HG03060 (cell line): ENCODE measurements around the gene TGFA.

Source experiments
- ATAC-seq: cut with Tn5 transposase; IDR thresholded peaks from one replicate; pipeline ENCODE4 v1.9.1; 2021; ENCODE audit warnings: low read depth, moderate number of reproducible peaks; ENCODE audit not compliant: unreplicated experiment

TGFA gene

DNA sequence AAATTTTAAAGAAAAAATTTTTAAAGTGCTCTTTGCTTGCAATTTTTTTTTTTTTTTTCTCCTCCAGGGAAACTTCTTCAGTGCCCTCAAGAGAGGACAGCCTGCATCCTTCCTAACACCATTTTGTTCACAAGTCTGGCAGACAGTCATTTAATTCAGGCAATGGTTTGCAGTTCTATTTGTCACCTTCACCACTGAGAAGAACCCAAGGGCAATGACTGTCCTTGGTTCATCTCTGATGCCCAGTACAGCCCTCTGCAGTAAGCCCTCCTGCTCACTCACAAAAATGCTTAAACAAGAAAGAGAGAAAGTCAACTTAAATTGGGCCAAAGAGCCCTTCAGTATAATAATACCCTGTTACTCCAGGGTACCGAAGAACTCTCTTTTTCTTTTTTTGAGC lies 52.4 kb downstream of the TGFA start:
- ATAC-seq = no peak

DNA sequence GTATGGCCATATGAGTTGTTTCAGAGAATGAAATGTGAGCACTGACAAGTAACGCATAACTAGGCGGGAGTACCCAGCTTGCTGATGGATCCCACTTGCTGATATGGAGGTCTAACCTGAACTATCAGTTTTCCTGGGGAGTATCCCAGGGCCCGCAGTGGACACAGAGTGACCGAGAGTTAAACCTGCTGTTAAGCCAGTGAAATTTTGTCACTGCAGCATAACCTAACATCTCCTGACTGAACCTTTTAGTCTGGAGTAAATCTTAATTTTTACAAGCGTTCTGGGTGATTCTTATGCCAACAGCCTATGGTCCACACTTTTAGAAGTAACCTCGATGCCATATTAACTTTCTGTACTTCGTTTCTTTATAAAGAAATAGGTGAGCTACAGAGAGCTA lies 54.4 kb downstream of the TGFA start:
- no peak for ATAC-seq

DNA sequence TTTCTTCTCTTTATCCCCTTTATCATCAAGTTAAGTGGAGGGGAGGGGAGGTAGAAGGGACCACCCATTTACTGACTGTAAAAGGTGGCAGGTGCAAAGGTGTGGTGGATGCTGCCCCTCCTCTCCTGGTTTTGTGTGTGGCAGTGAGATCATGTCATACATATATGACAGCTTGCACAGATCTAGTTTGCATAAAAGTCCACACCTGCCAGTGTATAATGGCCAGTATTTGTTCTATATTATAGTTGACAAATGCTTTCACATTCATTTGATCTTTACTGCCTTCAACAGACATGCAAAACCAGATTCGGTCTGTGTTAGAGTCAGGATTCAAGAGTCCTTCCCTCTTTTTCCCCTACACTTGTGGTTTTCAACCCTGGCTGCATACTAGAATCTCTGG lies 55.1 kb downstream of the TGFA start:
- ATAC-seq = no peak

DNA sequence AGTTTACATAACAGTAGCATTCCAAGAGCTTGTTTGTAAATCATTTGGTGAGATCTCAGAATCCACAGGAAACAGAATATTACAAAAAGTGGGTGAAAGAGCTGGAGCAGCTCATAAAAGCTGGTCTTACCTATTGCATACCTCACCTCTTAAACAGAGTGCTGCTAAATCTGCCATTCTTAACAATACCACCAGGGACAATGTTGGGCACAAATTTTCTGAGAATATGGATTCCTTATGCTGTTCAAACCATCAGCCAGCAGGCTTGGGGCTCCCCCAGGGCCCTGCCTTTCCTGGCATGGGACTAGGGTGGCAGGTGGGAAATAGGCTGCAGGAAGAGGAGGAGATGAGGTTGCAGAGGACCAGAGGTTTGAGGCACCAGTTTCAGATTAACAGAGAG lies 55.6 kb downstream of the TGFA start:
- ATAC-seq = no peak

DNA sequence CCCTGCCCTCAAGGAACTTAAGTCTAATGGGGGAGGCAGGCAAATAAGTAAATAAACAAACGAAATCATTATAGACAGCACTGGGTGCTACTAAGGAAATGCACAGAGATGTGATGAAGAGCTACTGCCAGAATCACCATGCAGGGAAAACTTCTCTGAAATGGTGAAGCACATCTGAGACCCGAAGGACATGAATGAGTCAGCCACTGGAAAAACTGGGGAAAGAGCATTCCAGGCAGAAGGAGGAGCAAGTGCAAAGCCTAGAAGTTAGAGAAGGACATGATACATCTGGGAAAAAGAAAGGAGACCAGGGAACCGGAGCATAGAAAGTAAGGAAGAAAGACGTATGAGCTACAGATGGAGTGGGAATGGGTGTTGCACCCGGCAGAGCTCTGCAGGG lies 56.8 kb downstream of the TGFA start:
- ATAC-seq = no peak

DNA sequence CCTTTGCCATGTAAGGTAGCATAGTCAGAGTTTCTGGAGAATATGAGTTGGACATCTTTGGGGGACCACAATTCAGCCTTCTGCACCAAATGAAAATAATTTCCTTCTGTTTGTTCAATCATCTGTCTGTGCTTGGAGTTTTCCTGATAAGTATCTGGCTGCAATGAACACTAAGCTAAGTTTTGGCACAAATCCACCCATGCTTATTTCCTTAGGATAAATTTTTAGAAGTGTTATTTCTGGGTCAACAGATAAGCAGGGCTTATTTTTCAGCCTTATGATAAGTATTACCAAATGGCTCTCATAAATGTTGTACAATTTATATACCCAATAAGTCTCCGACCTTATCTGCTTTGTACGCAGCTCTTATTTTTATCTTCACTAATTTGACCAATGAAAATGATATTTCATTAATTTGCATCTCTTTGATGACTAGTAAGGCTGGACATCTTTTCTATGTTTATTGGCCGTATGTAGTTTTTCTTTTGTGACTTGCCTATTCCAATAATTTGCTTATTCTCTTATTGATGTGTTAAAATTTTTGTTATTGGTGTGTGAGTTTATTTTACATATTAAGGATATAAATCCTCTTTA lies 59.2 kb downstream of the TGFA start:
- ATAC-seq = no peak

DNA sequence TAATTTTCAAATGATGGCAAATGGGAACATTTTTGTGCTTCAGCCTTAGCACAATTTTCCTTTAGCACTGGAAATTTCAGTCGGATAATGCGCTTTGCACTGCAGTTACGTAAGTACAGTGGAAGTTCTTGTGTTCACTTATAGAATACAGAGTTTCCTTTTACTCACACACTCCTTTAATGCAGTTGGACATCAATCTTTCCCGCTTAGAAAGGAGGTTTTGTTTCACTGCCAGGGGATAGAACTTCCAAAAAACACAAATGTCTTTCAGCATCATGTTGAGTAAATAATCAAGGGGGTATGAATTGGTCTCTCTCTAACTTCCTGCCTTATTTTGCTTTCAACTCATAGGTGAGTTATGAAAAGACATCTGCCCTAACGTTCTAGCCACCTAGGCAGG lies 63.2 kb downstream of the TGFA start:
- no peak for ATAC-seq

DNA sequence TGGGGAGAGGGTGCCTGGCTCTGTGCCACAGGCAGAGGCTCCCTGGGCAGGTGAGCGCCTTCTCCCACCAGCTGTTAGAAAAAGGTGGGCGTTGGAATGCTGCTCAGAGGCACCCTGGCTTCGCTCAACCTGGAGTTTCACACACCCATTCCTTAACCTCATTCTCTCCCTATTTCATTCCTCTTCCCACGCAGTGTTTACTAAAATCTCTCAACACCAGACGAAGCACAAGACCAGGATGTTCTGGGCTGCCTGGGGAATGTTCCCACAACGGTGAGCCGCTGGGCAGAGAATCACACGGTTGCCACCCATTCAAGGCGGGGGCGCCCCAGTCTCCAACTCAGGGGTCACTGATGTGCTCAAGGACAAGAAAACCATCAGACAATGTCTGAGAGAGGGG lies 64.5 kb downstream of the TGFA start:
- no peak for ATAC-seq

DNA sequence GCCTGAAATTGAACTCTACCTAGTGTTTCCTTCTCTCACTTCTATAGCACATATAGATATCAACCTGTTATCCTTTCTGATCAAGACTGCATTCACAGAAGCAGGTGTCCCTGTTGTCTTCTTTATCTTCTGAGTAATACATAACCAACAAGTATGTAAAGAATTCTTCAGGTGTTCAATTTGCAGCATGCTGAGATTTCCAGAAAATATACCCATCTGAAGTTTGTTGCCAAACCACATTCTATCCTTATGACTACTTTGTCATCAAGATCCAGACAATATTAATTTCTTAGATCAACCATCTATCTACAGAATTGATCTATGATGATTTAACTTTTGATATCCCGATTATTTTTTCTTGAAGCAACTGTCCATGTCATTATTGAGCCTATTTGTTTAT lies 69.5 kb downstream of the TGFA start:
- ATAC-seq = no peak

DNA sequence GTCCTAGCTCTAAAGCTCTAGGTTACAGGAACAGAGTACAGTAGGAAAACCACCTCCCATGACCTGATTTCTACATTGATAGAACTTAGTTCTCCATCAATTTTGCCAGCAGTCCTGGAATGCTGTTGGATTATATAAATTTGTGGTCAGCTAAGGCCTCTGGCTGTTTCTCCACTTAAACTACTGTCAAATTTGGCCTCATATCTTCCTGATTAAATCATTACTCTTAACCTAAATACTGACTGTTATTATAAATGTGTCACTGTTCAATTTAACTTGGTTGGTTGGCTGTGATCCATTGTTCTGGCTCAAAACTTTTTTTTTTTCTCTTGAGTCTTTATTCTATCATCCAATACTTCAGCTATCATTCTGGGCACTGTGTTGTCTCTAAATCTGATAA lies 71.2 kb downstream of the TGFA start:
- no peak for ATAC-seq

DNA sequence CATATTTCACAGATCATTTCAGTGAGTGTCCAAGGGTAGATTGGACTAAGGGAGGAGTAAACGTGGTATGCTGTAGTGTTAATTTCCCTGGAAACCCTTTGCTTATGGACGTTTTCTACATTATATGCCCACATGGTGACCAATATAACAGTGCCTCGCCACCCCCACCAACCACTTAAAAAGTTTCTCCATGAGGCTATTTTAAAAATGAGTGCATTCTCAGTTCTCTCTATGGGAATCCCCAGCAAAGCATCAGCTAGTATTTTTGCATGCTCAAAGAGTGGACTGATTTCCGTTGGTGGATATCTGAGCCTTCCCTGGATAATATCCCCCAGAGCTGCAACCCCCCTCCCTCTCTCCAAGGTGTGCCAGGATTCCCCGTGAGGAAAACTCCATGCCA lies 73.2 kb downstream of the TGFA start:
- ATAC-seq = no peak

DNA sequence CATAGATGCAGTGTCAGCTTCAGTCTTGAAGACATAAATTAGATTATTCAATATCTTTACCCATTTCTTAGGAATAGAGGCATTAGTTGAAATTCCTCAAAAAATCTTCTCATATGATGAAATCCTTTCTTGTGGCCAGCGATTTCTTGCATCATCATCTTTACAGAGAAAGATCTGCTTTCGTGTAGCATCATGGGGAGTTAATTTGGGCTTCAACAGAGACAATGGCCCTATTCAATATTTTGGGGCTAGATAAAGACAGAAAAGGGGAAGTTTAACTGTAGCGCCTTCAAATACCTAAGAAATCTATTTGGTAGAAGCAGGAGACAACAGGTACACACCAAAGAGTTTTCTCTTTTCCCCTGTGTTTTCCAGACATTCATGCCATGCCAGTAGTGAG lies 73.8 kb downstream of the TGFA start:
- ATAC-seq = no peak

DNA sequence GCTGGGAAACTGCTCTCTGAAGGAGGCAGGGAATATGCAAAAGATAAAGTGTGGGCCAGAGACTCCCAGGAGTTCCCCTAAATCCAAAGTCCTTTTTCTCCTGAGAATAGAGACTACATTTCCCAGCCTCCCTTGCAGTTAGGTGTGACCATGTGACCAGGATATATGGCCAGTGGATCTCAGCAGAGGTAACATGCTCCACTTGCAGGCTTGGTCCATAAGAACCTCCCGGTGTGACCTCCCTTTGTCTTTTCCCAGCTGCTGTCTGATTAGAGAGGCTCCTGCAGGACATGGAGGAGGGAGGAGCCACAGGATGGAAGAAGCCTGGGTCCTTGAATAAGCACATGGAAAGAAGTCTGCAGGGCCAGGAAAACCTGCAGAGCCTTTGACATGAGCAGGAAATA lies 76.2 kb downstream of the TGFA start:
- no peak for ATAC-seq

DNA sequence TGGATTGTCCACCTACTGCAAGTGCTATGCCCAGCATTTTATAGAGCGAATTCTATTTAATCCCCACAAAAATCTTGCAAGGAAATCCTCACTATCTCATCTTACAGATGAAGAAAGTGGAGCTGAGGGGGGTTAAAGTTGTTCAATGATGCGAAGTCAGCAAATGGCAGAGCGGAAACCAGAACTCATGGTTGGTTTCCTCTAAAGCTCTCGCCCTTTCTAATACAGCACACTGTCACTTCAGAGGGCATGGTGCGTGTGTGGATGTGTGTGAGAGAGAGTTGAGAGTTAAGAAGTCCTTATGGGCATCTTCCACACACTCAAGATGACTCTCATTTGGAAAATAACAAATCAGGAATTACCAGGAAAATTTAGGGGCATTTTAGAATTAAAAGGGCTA lies 78.4 kb downstream of the TGFA start:
- ATAC-seq = no peak

DNA sequence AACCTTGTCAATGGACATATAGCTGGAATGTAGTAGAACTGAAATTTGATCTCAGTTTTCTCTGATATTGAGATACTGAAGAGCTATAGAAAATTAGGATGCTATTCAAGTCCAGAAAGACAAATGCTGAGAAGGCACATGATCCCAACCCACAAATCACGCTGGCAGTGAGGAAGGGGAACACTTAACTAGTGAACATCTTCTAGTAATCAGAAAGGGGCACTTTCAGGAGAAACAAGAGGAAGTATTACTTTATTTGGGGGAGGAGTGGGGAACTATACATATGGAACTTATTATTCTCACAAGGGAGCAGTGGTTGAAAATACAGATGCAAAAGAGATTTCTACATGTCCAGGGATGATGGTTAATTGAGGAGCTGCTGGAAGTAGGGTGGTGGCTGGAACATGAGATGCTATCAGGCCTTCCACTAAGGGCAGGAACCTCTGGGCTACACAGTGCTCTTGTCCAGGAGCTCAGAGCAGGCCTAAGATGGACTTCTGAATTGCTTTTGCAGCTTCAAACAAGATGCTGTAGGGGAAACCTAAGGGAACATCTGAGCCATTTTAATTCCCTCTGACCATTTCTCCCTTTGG lies 79.3 kb downstream of the TGFA start:
- ATAC-seq = no peak

DNA sequence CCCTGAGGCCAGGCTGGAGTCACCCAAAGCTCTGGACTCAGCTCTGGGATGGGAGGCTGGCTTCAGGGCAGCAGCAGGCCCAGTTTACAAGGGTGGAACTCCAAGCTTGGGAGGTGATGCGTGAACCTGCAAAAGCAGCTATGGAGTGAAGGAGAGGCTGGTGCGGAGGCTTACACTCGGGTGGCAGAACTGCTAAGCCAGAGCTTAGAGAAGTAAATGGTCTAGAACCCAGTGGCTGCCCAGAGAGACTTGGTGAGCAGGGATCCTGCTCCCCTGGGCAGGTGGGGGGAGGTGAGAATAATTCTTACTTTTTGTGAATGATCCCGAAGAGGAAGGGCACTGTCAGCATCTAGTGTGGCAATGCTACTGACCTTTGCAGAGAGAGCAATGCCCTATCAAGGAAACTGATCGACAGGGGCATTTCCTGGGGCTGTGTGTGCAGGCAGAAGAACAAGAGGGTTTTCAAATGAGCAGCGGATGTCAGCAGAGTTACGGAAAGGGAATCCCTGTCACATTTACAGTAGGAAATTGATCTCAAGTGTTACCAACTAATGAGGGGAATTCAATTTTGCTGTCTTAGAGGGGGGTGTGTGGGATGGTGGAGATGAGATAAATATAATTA lies 80.4 kb downstream of the TGFA start:
- ATAC-seq = no peak

DNA sequence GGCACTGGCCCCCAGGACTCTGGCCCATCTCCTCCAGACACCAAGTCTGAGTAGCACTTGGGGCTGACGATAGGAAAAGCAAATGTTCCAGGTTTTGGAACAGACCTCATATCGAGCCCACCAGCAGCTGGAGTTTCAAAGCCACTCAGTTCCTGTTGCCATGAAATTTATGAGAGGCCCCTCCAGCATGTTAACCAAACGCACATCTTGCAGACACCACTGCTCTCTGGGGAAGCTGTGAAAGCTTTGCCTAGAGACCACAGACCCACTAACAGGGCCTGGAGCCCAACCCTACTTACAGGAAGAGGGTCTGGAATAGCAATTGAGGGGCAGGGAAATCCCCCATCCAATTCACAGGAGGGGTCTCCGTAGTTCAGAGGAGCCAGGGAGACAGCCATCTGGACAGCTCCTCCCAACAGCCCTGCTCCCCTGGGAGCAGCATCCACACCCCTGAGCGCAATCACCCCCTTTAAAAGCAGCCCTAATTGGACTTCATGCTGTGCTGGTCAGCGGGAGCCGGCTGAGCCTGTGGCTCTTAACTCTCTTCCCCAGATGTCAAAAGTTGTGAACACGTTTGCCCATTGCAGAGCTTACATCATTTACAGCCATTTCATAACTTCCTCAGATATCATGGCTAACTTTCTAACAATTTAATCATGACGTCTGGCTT lies 81.3 kb downstream of the TGFA start:
- no peak for ATAC-seq

DNA sequence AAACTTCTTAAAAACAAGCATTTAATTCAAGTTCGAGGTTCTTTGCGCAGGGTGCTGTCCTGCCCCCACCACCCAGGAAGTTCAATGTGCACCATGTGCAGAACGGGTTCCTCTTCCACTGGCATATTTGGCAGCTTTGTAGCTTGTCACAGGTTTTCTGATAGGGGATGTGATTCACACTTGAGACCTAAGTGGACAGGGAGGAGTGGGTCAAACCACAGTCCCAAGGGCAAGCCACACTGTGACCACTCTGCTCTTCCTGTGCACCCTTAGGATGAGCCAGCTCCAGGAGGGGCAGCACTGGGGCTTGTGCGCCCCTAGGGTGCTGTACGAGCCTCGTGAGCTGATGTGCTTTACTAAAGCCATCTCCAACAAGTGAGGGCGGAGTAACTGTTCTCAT lies 82.5 kb downstream of the TGFA start:
- no peak for ATAC-seq

DNA sequence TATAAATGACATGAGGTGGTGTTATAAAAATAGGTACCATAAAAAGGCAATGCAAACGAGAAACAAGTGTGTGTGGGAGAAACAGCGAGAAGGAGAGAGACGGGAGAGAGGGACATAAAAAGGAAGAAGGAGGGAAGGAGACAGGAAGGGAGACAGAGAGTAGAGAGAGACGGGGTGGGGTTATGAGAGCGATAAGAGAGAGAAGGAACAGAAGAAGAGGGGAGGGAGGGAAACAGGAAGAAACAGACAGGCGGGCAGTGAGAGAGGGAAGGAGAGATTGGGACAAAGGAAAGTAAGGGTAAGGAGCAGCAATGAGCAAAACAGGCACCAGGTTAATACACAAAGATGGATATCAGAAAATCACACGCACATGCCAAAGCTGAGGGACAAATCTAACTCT lies 83.7 kb downstream of the TGFA start:
- ATAC-seq = no peak

DNA sequence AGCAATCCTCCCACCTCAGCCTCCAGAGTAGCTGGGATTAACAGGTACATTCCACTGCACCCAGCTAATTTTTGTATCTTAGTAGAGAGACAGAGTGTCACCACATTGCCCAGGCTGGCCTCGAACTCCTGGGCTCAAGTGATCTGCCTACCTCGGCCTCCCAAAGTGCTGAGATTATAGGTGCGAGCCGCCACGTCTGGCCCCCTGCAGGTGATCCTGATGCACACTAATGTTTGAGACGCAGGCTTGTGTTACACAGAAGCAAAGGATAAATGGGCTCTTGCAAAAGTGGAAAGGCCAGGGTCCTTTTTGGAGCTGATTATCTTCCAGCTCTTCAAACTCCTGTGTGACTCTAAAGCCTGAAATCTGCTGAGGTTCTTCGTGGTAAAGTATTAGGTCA lies 84.2 kb downstream of the TGFA start:
- ATAC-seq = no peak

DNA sequence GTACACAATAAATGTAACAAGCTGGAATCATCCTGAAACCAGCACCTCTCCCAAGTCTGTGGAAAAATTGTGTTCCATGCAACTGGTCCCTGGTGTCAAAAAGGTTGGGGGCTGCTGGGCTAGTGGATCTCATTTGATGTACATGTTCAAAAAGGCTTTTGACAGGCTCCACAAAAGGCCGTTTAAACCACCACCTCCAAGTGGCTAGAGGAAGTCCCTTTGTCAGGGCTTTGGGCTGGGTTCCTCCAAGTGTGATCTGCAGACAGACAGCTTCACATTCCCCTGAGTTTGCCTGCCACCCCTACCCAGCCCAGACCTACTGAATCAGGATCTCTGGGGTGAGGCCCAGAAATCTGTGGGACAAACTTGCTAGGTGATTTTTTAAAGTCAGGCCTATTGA lies 84.7 kb downstream of the TGFA start:
- no peak for ATAC-seq
